HEK293 (cell line): ENCODE results near the gene AHCY.

Experiments used
- CTCF ChIA-PET: fragments of 350-600 bp; formaldehyde crosslinking; extraction: SDS; loops from one replicate; lab custom pipeline; 2021; ENCODE audit warnings: antibody characterized with exemption; lab: Yijun Ruan, JAX
- POLR2A ChIA-PET: fragments of 300-600 bp; formaldehyde crosslinking; extraction: SDS; loops from one replicate; lab custom pipeline; 2020; ENCODE audit warnings: antibody characterized with exemption, inconsistent platforms; lab: Yijun Ruan, JAX
- H3K27ac ChIP-seq: fragments of 200-500 bp; sonication (Bioruptor generic); 2 replicates; pipeline ENCODE4 v1.5.1; 2014; ENCODE audit warnings: low read depth, low read length, control low read depth, inconsistent platforms; ENCODE audit errors: extremely low read depth
- H3K36me3 ChIP-seq, 2 experiments: fragments of 200-500 bp in 1 of 2; sonication (Bioruptor generic) in 1 of 2; 1 replicate in 1 of 2; 2 replicates in 1 of 2; pipeline ENCODE4 v1.5.1; 2014 to 2017; ENCODE audit warnings: inconsistent platforms in 2 of 2, low read length in 2 of 2; ENCODE audit not compliant: control insufficient read depth in 2 of 2, insufficient read depth in 1 of 2
- H3K4me1 ChIP-seq: fragments of 200-500 bp; sonication (Bioruptor generic); 2 replicates; pipeline ENCODE4 v1.5.1; 2014; ENCODE audit warnings: mild to moderate bottlenecking, low read length, inconsistent platforms; ENCODE audit not compliant: control insufficient read depth, insufficient read depth
- H3K4me3 ChIP-seq: 2 replicates; pipeline ENCODE4 v1.5.1; 2011; ENCODE audit warnings: low read depth, mild to moderate bottlenecking, control low read depth, low read length, moderate library complexity
- H3K9me3 ChIP-seq: fragments of 200-500 bp; sonication (Bioruptor generic); 2 replicates; pipeline ENCODE4 v1.5.1; 2014; ENCODE audit warnings: low read depth, low read length, inconsistent platforms; ENCODE audit not compliant: control insufficient read depth, insufficient read depth
- MYNN ChIP-seq: fragments of 450-650 bp; formaldehyde crosslinking; IDR thresholded peaks from 2 replicates; pipeline ENCODE4 v1.5.1; 2016; ENCODE audit warnings: missing biosample characterization, missing genetic modification characterization, borderline replicate concordance
- MZF1 ChIP-seq: fragments of 450-650 bp; formaldehyde crosslinking; IDR thresholded peaks from 2 replicates; pipeline ENCODE4 v1.5.1; 2017; ENCODE audit warnings: missing biosample characterization, missing genetic modification characterization, borderline replicate concordance
- OSR2 ChIP-seq: fragments of 450-650 bp; formaldehyde crosslinking; IDR thresholded peaks from 2 replicates; pipeline ENCODE4 v1.5.1; 2016; ENCODE audit warnings: missing biosample characterization, missing genetic modification characterization
- SALL2 ChIP-seq: fragments of 450-650 bp; formaldehyde crosslinking; IDR thresholded peaks from 2 replicates; pipeline ENCODE4 v1.5.0; 2017; ENCODE audit warnings: missing biosample characterization, mild to moderate bottlenecking, missing genetic modification characterization, borderline replicate concordance
- SP2 ChIP-seq: fragments of 450-650 bp; formaldehyde crosslinking; IDR thresholded peaks from 2 replicates; pipeline ENCODE4 v1.5.1; 2016; ENCODE audit warnings: missing biosample characterization, missing genetic modification characterization
- TRIM28 ChIP-seq: IDR thresholded peaks from 2 replicates; pipeline ENCODE4 v1.6.1; 2011; ENCODE audit warnings: low read length, control low read depth, borderline replicate concordance
- ZBTB7A ChIP-seq: fragments of 450-650 bp; formaldehyde crosslinking; IDR thresholded peaks from 2 replicates; pipeline ENCODE4 v1.5.1; 2016; ENCODE audit warnings: low read depth, missing biosample characterization, missing genetic modification characterization
- ZEB2 ChIP-seq: fragments of 450-650 bp; formaldehyde crosslinking; IDR thresholded peaks from 2 replicates; pipeline ENCODE4 v1.5.1; 2016; ENCODE audit warnings: missing biosample characterization, missing genetic modification characterization
- ZNF18 ChIP-seq: fragments of 450-650 bp; formaldehyde crosslinking; IDR thresholded peaks from 2 replicates; pipeline ENCODE4 v1.5.1; 2016; ENCODE audit warnings: missing biosample characterization, missing genetic modification characterization
- ZNF23 ChIP-seq: fragments of 450-650 bp; formaldehyde crosslinking; IDR thresholded peaks from 2 replicates; pipeline ENCODE4 v1.5.1; 2016; ENCODE audit warnings: missing biosample characterization, missing genetic modification characterization, borderline replicate concordance
- ZNF324 ChIP-seq: fragments of 450-650 bp; formaldehyde crosslinking; IDR thresholded peaks from 2 replicates; pipeline ENCODE4 v1.5.1; 2016; ENCODE audit warnings: missing biosample characterization, missing genetic modification characterization
- ZNF37A ChIP-seq: fragments of 450-650 bp; IDR thresholded peaks from 2 replicates; pipeline ENCODE4 v1.5.1; 2018; ENCODE audit warnings: missing biosample characterization, missing genetic modification characterization
- ZNF645 ChIP-seq: fragments of 450-650 bp; formaldehyde crosslinking; IDR thresholded peaks from 2 replicates; pipeline ENCODE4; 2016; ENCODE audit warnings: missing biosample characterization, missing genetic modification characterization
- ZNF654 ChIP-seq: fragments of 450-650 bp; formaldehyde crosslinking; IDR thresholded peaks from 2 replicates; pipeline ENCODE4 v1.5.1; 2016; ENCODE audit warnings: low read depth, missing biosample characterization, missing genetic modification characterization
- ZNF76 ChIP-seq: fragments of 450-650 bp; formaldehyde crosslinking; IDR thresholded peaks from 2 replicates; pipeline ENCODE4; 2016; ENCODE audit warnings: low read depth, missing biosample characterization, missing genetic modification characterization, borderline replicate concordance
- ZNF768 ChIP-seq: fragments of 450-650 bp; formaldehyde crosslinking; IDR thresholded peaks from 2 replicates; pipeline ENCODE4 v1.5.1; 2018; ENCODE audit warnings: missing biosample characterization, mild to moderate bottlenecking, missing genetic modification characterization
- ZNF776 ChIP-seq: fragments of 450-650 bp; formaldehyde crosslinking; IDR thresholded peaks from 2 replicates; pipeline ENCODE4 v1.5.0; 2017; ENCODE audit warnings: missing biosample characterization, missing genetic modification characterization, borderline replicate concordance
- ZNF777 ChIP-seq: fragments of 450-650 bp; formaldehyde crosslinking; IDR thresholded peaks from 2 replicates; pipeline ENCODE4 v1.5.1; 2017; ENCODE audit warnings: missing biosample characterization, missing genetic modification characterization, borderline replicate concordance
- ZNF830 ChIP-seq: fragments of 450-650 bp; IDR thresholded peaks from 2 replicates; pipeline ENCODE4 v1.5.0; 2018; ENCODE audit warnings: missing biosample characterization, missing genetic modification characterization, low read depth, mild to moderate bottlenecking, moderate library complexity
- TF ChIP-seq, protein P1 (sequence below): fragments of 450-650 bp; formaldehyde crosslinking; IDR thresholded peaks from 2 replicates; pipeline ENCODE4 v1.5.1; 2017; ENCODE audit warnings: missing biosample characterization, mild to moderate bottlenecking, missing genetic modification characterization, moderate library complexity
- TF ChIP-seq, protein P2 (sequence below): fragments of 450-650 bp; formaldehyde crosslinking; IDR thresholded peaks from 2 replicates; pipeline ENCODE4 v1.5.1; 2016; ENCODE audit warnings: missing biosample characterization, missing genetic modification characterization

AHCY gene

GRCh38 chr20:34294563-34294962 lies 8.6 kb downstream of the AHCY start:
- H3K36me3 ChIP-seq: peaks cover 12 to 82% of the 10 kb centered on the region in 2 experiments; a peak in 2 of 3 replicates
- H3K4me3 ChIP-seq: no peak overlapping the region
- ChIA-PET POLR2A (no interaction called here), CTCF (interaction anchor here (2.7 kb wide), 1 partner anchor 18 kb away, joined by 11 read pairs; no protein-coding TSS in a partner anchor)
- no peak for TF ChIP-seq SALL2 (tag by site-specific recombination)
- TF ChIP-seq SP2 (tag by site-specific recombination): no peak
- no peak for TF ChIP-seq ZNF776 (tag by site-specific recombination)
- TF ChIP-seq ZNF23 (tag by site-specific recombination): no peak
- TF ChIP-seq ZNF37A (tag by site-specific recombination): peak; percentile 78
- no peaks in the 10 kb centered on the region for H3K9me3 ChIP-seq
- H3K4me1 ChIP-seq: no peaks in the 10 kb centered on the region
- H3K27ac ChIP-seq: no peak overlapping the region

DNA sequence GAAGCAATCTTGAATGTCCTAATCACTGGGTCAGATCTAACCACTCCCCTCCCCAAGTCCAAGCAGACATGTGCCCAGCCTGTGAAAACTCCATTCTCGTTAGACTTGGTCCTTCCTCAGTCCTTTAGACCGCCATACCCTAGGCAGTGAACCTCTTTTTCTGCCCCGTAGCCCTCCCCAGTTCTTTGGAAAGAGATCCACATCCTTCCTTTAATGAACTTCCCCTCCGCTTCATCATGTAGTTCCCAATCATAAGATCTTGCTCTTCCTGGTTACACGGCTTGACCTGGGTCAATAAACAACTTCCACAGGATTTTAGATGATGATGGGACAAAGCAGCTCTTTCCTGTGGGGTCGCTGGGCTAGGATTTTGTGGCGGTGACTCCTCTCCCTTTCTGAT lies 9.6 kb downstream of the AHCY start:
- Histone ChIP-seq H3K4me3 (no peak overlapping the region), H3K4me1 (no peaks in the 10 kb centered on the region), H3K27ac (no peak overlapping the region), H3K9me3 (no peaks in the 10 kb centered on the region), H3K36me3 (peaks cover 12 to 81% of the 10 kb centered on the region in 2 experiments; a peak in 2 of 3 replicates)
- CTCF ChIA-PET: no interaction called here
- POLR2A ChIA-PET: interaction anchor here (1.2 kb wide), 1 partner anchor 9 kb away, joined by 4 read pairs; the partner anchor contains the start of gene AHCY
- no peak for TF ChIP-seq ZNF654

DNA sequence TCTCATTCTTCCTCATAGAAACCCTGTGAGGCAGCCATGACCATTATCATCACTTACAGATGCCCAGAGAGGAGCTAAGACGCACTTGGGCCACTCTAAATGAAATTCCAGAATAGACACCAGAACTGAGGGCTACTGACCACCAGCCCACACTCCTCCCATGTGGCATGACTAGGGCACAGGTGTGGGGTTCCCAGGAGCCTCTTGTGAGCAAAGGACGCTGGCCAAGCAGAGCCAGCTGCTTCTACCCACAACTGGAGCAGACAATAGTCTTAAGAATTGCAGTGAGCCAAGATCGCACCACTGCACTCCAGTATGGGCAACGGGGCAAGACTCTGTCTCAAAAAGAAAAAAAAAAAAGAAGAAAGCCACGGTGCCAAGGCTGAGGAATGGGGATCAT lies 10.0 kb downstream of the AHCY start:
- no peak overlapping the region for H3K4me3 ChIP-seq
- H3K36me3 ChIP-seq: peaks cover 12 to 86% of the 10 kb centered on the region in 2 experiments; a peak in 2 of 3 replicates
- POLR2A ChIA-PET: interaction anchor here (0.7 to 1.2 kb wide), 2 partner anchors 10 to 290 kb away, joined by 4 read pairs; partner anchors contain the start of gene AHCY
- no peak for TF ChIP-seq ZNF645
- TF ChIP-seq, protein P1, sequence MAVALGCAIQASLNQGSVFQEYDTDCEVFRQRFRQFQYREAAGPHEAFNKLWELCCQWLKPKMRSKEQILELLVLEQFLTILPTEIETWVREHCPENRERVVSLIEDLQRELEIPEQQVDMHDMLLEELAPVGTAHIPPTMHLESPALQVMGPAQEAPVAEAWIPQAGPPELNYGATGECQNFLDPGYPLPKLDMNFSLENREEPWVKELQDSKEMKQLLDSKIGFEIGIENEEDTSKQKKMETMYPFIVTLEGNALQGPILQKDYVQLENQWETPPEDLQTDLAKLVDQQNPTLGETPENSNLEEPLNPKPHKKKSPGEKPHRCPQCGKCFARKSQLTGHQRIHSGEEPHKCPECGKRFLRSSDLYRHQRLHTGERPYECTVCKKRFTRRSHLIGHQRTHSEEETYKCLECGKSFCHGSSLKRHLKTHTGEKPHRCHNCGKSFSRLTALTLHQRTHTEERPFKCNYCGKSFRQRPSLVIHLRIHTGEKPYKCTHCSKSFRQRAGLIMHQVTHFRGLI: no peak
- TF ChIP-seq ZNF768 (tag by site-specific recombination): no peak
- no peak for TF ChIP-seq TRIM28
- no peak for TF ChIP-seq MZF1 (tag by site-specific recombination)
- TF ChIP-seq OSR2 (tag by site-specific recombination): no peak
- H3K27ac ChIP-seq: no peak overlapping the region
- no peaks in the 10 kb centered on the region for H3K9me3 ChIP-seq
- CTCF ChIA-PET: no interaction called here
- no peaks in the 10 kb centered on the region for H3K4me1 ChIP-seq

- POLR2A ChIA-PET: interaction anchor here (0.6 to 0.7 kb wide), 2 partner anchors 55 to 291 kb away, joined by 3 to 4 read pairs; no protein-coding TSS in a partner anchor
- TF ChIP-seq ZNF18 (no peak), ZNF324 (tag by site-specific recombination) (no peak), ZNF776 (tag by site-specific recombination) (no peak), MYNN (no peak), ZNF76 (no peak), ZNF830 (tag by site-specific recombination) (no peak), ZBTB7A (tag by site-specific recombination) (no peak), ZNF777 (tag by site-specific recombination) (no peak), ZEB2 (tag by site-specific recombination) (no peak)
- TF ChIP-seq, protein P2, sequence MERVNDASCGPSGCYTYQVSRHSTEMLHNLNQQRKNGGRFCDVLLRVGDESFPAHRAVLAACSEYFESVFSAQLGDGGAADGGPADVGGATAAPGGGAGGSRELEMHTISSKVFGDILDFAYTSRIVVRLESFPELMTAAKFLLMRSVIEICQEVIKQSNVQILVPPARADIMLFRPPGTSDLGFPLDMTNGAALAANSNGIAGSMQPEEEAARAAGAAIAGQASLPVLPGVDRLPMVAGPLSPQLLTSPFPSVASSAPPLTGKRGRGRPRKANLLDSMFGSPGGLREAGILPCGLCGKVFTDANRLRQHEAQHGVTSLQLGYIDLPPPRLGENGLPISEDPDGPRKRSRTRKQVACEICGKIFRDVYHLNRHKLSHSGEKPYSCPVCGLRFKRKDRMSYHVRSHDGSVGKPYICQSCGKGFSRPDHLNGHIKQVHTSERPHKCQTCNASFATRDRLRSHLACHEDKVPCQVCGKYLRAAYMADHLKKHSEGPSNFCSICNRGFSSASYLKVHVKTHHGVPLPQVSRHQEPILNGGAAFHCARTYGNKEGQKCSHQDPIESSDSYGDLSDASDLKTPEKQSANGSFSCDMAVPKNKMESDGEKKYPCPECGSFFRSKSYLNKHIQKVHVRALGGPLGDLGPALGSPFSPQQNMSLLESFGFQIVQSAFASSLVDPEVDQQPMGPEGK (tag by site-specific recombination): no peak
Measured at GRCh38 chr20:34292496-34292895, 10.7 kb downstream of the AHCY start.

More at GRCh38 chr20:34292496-34292895, 10.7 kb downstream of the AHCY start:
- Histone ChIP-seq H3K9me3 (no peaks in the 10 kb centered on the region), H3K4me1 (no peaks in the 10 kb centered on the region), H3K36me3 (peaks cover 12 to 89% of the 10 kb centered on the region in 2 experiments; a peak in 2 of 3 replicates), H3K27ac (no peak overlapping the region), H3K4me3 (no peak overlapping the region)
- CTCF ChIA-PET: no interaction called here
